BLaER1 (cell line): ENCODE measurements around the gene GRIP2.
A peak's percentile ranks its signal among the peaks of the same experiment; 100 is the strongest.

Experiments
- H3K27ac ChIP-seq: shearing (Covaris generic); formaldehyde crosslinking; 2 replicates; pipeline ENCODE4 v1.8.1; 2022
- H3K27me3 ChIP-seq: shearing (Covaris generic); formaldehyde crosslinking; 2 replicates; pipeline ENCODE4 v1.8.1; 2022
- H3K36me3 ChIP-seq: shearing (Covaris generic); formaldehyde crosslinking; 2 replicates; pipeline ENCODE4 v1.8.1; 2022
- H3K4me1 ChIP-seq: shearing (Covaris generic); formaldehyde crosslinking; 2 replicates; pipeline ENCODE4 v1.8.1; 2022
- H3K4me2 ChIP-seq: shearing (Covaris generic); formaldehyde crosslinking; 2 replicates; pipeline ENCODE4 v1.8.1; 2022
- H3K4me3 ChIP-seq: shearing (Covaris generic); formaldehyde crosslinking; 2 replicates; pipeline ENCODE4 v1.8.1; 2022
- H3K9ac ChIP-seq: shearing (Covaris generic); formaldehyde crosslinking; 2 replicates; pipeline ENCODE4 v1.8.1; 2022
- H3K9me3 ChIP-seq: shearing (Covaris generic); formaldehyde crosslinking; 2 replicates; pipeline ENCODE4 v1.8.1; 2022
- H4K20me1 ChIP-seq: shearing (Covaris generic); formaldehyde crosslinking; 2 replicates; pipeline ENCODE4 v1.8.1; 2022
- Cebpa-rat ChIP-seq: shearing (Covaris generic); IDR thresholded peaks from 2 replicates; pipeline ENCODE4 v1.8.1; 2022

GRIP2 gene

DNA sequence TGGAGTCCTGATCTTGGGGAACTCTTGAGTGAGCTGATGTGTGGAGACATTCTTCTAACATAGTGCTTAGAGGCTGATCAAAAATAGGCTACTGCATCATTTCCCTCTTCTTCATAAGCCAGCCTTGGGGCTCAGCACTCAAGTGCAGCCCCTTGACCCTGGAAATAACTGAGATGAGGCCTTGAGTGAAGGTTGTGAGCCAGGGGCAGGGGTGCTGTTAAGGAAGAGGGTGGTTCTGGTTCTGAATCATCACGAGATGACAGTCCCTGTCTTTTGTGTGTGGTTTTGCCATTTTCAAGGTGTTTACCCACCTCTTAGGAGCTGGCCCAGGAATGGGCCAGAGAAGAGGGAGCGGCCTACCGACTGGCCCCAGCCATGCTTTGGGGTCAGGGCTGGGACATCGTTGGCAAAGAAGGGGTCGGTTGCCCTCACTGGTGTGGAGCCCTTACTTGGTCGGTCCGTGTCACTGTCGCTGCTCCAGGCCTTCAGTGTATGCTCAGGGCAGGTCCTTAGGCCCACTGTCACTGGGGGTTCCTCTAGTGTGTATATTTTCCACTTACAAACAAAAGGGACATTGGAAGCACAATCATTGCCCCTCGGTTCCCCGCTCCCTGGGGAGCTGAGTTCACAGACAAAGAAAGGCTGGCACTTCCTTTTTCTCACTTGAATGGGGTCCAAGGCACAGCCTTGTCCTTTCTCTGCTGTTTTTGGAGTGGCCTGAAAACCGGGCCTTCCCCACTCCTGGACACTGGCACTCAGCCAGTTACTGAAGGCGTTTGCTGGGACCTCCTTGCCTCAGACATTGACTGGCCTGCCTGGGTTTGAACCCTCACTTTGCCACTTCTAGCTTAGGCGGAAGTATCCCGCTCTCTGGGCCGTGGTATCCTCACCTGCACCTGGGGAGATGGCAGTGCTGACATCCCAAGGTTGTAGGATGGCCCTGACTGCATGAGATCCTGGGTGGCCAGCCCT, 91.1 kb downstream of the GRIP2 start:
- H3K9ac ChIP-seq: no peak overlapping the region
- peaks cover 28% of the 10 kb centered on the region; the same call in 1 of the 2 replicates for H4K20me1 ChIP-seq
- H3K27me3 ChIP-seq: no peaks in the 10 kb centered on the region
- H3K4me3 ChIP-seq: no peak overlapping the region
- H3K9me3 ChIP-seq: peaks cover 5% of the 10 kb centered on the region; the same call in 1 of the 2 replicates
- peak overlapping the region; percentile 49 for H3K4me2 ChIP-seq
- peaks cover 15% of the 10 kb centered on the region for H3K4me1 ChIP-seq
- TF ChIP-seq Cebpa-rat: no peak
- H3K36me3 ChIP-seq: peaks cover 99% of the 10 kb centered on the region
- peak overlapping the region; percentile 59 for H3K27ac ChIP-seq

DNA sequence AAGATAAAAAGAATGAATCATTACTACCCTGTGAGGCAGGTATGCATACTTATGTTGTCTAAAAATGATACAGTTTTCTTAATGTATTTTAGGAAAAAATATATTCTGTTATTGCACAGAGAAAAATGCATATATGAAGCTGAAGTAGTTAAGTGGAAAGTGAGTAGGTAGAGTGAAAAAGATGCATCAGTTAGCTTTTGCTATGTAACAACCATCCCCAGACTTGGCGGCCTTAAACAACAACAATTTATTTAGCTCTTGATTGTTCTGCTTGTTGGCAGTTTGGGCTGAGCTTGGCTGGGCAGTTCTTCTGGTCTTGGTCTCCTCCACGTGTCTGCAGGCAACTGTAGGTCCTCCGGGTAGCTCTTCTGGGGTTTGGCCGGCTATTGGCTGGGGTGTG, 92.1 kb downstream of the GRIP2 start:
- no peak overlapping the region for H3K9ac ChIP-seq
- H4K20me1 ChIP-seq: peaks cover 33% of the 10 kb centered on the region
- H3K36me3 ChIP-seq: peaks cover 99% of the 10 kb centered on the region
- 0 out of 2 replicates have a peak overlapping the region, but pooled peaks have one; percentile 59 for H3K27ac ChIP-seq
- H3K9me3 ChIP-seq: peaks cover 5% of the 10 kb centered on the region; the same call in 1 of the 2 replicates
- no peak for TF ChIP-seq Cebpa-rat
- no peaks in the 10 kb centered on the region for H3K27me3 ChIP-seq
- H3K4me1 ChIP-seq: peaks cover 15% of the 10 kb centered on the region
- H3K4me2 ChIP-seq: no peak overlapping the region
- no peak overlapping the region for H3K4me3 ChIP-seq

DNA sequence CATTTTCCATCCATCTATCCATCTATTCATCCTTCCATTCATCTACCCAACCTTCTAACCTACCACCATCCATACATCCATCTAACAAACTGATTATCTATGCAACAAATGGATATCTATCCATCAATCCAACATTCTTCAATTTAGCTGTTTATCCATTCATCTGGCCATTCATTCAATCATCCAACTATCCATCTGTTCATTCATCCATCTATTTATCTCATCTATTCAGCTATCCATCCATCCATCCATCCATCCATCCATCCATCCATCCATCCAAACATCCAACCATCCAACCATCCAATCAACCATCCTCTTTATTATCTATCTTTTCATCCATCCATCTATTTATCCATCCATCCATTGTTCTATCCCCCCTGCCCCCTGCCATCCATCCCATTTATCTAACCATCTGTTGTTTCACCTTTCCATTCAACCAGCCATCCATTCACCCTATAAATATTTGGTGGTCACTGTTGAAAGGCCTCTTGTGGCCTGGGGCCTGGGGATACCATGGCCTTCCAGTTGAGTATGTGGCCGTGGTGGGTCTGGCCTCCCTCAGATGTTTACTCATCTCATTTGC, 93.1 kb downstream of the GRIP2 start:
- no peak overlapping the region for H3K27ac ChIP-seq
- H3K4me3 ChIP-seq: no peak overlapping the region
- H3K9me3 ChIP-seq: peaks cover 5% of the 10 kb centered on the region; the same call in 1 of the 2 replicates
- no peaks in the 10 kb centered on the region for H3K27me3 ChIP-seq
- H3K4me1 ChIP-seq: peaks cover 15% of the 10 kb centered on the region
- H3K36me3 ChIP-seq: peaks cover 99% of the 10 kb centered on the region
- H3K4me2 ChIP-seq: no peak overlapping the region
- H4K20me1 ChIP-seq: peaks cover 36% of the 10 kb centered on the region
- no peak for TF ChIP-seq Cebpa-rat
- no peak overlapping the region for H3K9ac ChIP-seq

DNA sequence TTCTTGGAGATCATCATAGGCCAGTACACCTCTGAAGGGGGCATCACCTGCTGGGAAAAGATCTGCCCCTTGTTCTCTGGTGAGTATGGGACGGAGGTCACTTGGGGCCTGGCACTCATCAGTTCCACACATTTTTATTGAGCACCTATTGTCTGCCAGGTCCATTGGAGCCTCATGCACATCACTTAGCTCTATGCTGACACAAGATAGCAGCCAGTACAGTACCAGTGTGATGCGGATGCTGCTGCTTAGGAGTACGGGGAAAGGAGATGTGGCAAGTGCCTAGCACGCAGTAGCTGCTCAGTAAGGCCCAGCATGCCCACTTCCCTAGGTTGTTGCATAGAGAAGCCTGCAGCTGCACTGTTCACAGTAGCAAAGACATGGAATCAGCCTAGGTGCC, 94.4 kb downstream of the GRIP2 start:
- Histone ChIP-seq H3K9me3 (peaks cover 5% of the 10 kb centered on the region; the same call in 1 of the 2 replicates), H3K4me3 (no peak overlapping the region), H3K4me1 (peaks cover 26% of the 10 kb centered on the region), H3K27ac (no peak overlapping the region), H3K9ac (no peak overlapping the region), H3K36me3 (peaks cover 86% of the 10 kb centered on the region), H4K20me1 (peaks cover 46% of the 10 kb centered on the region), H3K27me3 (no peaks in the 10 kb centered on the region), H3K4me2 (no peak overlapping the region)
- no peak for TF ChIP-seq Cebpa-rat

DNA sequence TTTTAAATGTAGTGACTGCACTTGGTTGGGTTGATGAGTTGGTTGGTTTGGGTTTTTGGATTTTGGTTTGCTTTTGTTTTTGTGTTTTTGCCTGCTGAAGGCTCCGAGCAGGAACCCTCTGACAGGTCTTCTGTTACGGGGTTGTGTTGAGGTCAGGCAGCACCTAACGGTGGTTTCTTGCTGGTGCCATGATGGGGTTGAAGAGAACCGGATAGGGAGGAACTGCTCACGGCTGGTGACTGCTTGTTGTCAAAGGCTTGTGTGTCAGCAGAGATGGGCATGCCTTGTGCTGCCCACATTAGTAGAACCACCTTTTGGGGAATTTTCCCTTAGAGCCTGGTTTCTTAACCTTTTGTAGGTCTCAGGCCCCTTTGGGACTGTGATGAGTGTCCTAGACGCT, 95.8 kb downstream of the GRIP2 start:
- no peak overlapping the region for H3K27ac ChIP-seq
- no peak for TF ChIP-seq Cebpa-rat
- H3K36me3 ChIP-seq: peaks cover 73% of the 10 kb centered on the region
- no peaks in the 10 kb centered on the region for H3K27me3 ChIP-seq
- H3K9ac ChIP-seq: no peak overlapping the region
- no peak overlapping the region for H3K4me3 ChIP-seq
- no peak overlapping the region for H3K4me2 ChIP-seq
- H3K9me3 ChIP-seq: peaks cover 5% of the 10 kb centered on the region; the same call in 1 of the 2 replicates
- peaks cover 59% of the 10 kb centered on the region for H4K20me1 ChIP-seq
- peaks cover 37% of the 10 kb centered on the region for H3K4me1 ChIP-seq

DNA sequence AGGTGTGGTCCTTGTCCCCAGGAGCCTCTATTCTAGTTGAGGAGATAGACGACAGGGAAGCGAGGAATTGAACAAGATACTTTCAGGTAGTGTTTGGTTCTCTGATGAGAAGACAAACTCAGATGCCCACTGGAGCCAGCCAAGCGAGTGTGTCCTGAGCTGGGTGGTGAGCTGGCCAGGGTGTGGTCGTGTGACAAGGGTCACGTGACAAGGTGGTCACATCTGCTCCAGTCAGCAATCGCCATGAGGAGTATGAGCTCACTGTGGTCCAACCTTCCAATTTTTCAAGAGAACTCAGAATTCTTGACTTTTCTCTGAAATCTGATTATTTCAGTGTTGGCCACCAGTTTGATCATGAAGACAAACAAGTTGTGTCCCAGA, 98.2 kb downstream of the GRIP2 start:
- Histone ChIP-seq H4K20me1 (peaks cover 79% of the 10 kb centered on the region), H3K9ac (no peak overlapping the region), H3K27me3 (no peaks in the 10 kb centered on the region), H3K4me1 (peaks cover 36% of the 10 kb centered on the region), H3K9me3 (no peaks in the 10 kb centered on the region), H3K36me3 (peaks cover 48% of the 10 kb centered on the region), H3K4me3 (no peak overlapping the region), H3K27ac (peak overlapping the region; percentile 37; the same call in 1 of the 2 replicates), H3K4me2 (no peak overlapping the region)
- TF ChIP-seq Cebpa-rat: no peak

DNA sequence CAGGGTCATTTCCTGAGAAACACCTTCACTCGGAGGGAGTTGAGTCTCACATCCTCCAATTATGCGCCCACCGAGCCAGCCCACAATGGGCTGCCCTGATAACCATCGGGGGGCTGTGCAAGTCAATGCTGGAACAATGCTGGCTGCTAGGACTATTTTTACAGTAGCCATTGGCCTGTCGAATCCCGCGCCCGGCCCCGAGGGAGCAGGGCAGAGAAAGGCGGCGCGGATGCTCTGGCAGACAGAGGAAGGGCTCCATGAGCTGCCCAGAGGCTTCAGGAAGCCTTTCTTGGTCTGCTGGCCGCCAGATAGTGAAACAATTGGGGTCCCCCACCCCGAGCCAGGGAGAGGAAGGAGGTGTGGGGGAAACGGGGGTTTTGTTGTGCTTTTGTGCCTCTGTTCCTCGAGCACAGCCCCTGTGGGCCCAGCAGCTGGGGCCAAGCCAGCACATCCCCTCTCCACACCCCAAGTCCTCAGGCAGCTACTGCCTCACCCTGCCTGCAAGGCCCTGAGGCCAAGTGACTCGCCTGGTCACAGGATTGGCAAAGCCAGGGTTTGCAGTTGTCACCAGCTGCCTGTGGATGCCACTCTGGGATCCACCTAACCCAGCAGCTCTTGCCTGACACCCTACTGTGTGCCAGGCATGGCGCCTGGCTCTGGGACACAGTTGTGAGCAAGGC, 98.8 kb downstream of the GRIP2 start:
- peak overlapping the region; percentile 48 for H3K4me2 ChIP-seq

DNA sequence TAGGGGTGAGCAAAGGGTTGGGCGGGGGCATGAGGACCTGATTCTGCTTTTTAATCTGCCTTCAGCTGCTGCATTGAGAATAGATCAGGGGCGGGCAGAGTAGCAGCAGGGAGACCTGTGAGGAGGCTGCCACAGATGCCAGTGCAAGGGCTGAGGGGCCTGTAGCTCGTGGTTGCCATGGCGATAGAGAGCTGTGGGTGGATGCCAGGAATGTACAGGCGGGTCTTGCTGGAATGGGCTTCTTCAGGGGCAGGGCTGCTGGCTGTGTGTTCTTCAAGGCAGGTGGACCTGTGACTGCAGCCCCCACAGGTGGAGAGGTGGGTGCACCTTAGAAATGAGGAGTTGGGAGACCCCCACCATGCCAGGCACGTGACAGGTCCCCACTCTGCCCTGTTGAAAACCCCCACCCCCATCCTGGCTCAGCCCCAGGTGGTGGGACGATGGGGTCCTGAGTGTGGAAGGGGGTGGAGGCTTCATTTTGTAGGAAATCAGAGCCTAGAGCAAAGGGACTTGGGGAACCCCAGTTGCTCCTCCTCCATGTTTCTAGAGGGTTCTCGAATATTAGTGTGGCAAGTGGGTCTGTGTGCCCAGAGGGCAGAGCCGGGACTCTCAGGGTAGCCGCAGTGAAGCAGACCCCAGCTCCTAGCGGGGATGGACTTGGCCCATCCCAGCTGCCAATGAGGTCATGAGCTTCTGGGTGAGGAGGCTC, 99.5 kb downstream of the GRIP2 start:
- Histone ChIP-seq H3K27ac (no peak overlapping the region), H3K4me2 (peak overlapping the region; percentile 48), H3K4me1 (peaks cover 39% of the 10 kb centered on the region), H3K9me3 (no peaks in the 10 kb centered on the region), H3K27me3 (no peaks in the 10 kb centered on the region), H4K20me1 (peaks cover 87% of the 10 kb centered on the region), H3K36me3 (peaks cover 36% of the 10 kb centered on the region), H3K4me3 (no peak overlapping the region), H3K9ac (no peak overlapping the region)
- TF ChIP-seq Cebpa-rat: no peak

More for the DNA sequence above, 98.8 kb downstream of the GRIP2 start:
- no peak for TF ChIP-seq Cebpa-rat
- H3K9me3 ChIP-seq: no peaks in the 10 kb centered on the region
- peaks cover 36% of the 10 kb centered on the region for H3K4me1 ChIP-seq
- peaks cover 43% of the 10 kb centered on the region for H3K36me3 ChIP-seq
- peak overlapping the region; percentile 37; the same call in 1 of the 2 replicates for H3K27ac ChIP-seq
- peaks cover 84% of the 10 kb centered on the region for H4K20me1 ChIP-seq
- H3K9ac ChIP-seq: no peak overlapping the region
- H3K27me3 ChIP-seq: no peaks in the 10 kb centered on the region
- no peak overlapping the region for H3K4me3 ChIP-seq

DNA sequence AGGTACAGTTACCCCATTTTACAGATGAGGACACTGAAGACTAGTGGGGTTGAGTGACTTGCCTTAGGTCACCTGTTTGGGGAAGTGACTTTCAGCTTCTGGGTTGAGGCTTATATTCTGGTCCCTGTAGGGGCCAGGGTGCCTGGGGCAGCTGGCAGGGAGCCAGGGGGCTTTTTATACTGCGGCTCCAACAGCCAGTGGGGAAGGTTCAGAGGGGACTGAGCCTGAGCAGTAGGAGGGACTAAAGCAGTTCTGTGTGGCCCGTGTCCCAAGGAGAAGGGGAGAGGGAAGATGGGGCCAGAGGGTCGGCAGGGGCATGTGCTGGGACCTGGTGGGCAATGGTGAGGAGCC, 100.0 kb downstream of the GRIP2 start:
- Histone ChIP-seq H3K27ac (no peak overlapping the region), H4K20me1 (peaks cover 89% of the 10 kb centered on the region), H3K4me2 (peak overlapping the region; percentile 48), H3K9me3 (no peaks in the 10 kb centered on the region), H3K4me1 (peaks cover 44% of the 10 kb centered on the region), H3K36me3 (peaks cover 36% of the 10 kb centered on the region), H3K9ac (no peak overlapping the region), H3K4me3 (no peak overlapping the region), H3K27me3 (no peaks in the 10 kb centered on the region)
- no peak for TF ChIP-seq Cebpa-rat
